GM19372 (cell line): ENCODE measurements around the gene RNPEPL1.
"Not testable (repeated sequence)": the region's sequence is repeated elsewhere in the genome, so short reads cannot be mapped to it uniquely, and the experiment has no call there.

Experiments used
- ATAC-seq: cut with Tn5 transposase; IDR thresholded peaks from one replicate; pipeline ENCODE4 v1.9.1; 2021; ENCODE audit warnings: mild to moderate bottlenecking, low read depth, moderate library complexity; ENCODE audit not compliant: unreplicated experiment

The RNPEPL1 gene

GRCh38 chr2:240567872-240568677 lies at the start of gene RNPEPL1:
Gene RNPEPL1, plus strand, starts transcription at chr2:240568484. Its CDS starts 103 bp downstream, at chr2:240568587.
- ATAC-seq, result peak; percentile 34

GRCh38 chr2:240518981-240519380 lies 49.3 kb upstream of the RNPEPL1 start:
- ATAC-seq, result no peak

GRCh38 chr2:240519396-240520129 lies 48.7 kb upstream of the RNPEPL1 start:
- ATAC-seq, result no peak

- ATAC-seq, result no peak
Observed at GRCh38 chr2:240520130-240520973, 47.9 kb upstream of the RNPEPL1 start.

GRCh38 chr2:240520974-240521350 lies 47.3 kb upstream of the RNPEPL1 start:
- ATAC-seq, result no peak

GRCh38 chr2:240521885-240522284 lies 46.4 kb upstream of the RNPEPL1 start:
- not testable (repeated sequence) for ATAC-seq

- no peak for ATAC-seq
Observed at GRCh38 chr2:240522406-240522805, 45.9 kb upstream of the RNPEPL1 start.

GRCh38 chr2:240523451-240524281 lies 44.6 kb upstream of the RNPEPL1 start:
- ATAC-seq, result no peak

GRCh38 chr2:240524963-240525718 lies 43.1 kb upstream of the RNPEPL1 start:
- no peak for ATAC-seq

GRCh38 chr2:240525802-240526201 lies 42.5 kb upstream of the RNPEPL1 start:
- no peak for ATAC-seq

- no peak for ATAC-seq
Observed at GRCh38 chr2:240526521-240526920, 41.8 kb upstream of the RNPEPL1 start.

GRCh38 chr2:240527153-240527750 lies 41.0 kb upstream of the RNPEPL1 start:
- ATAC-seq, result no peak

- ATAC-seq, result no peak
Observed at GRCh38 chr2:240528406-240529040, 39.8 kb upstream of the RNPEPL1 start.

- no peak for ATAC-seq
Observed at GRCh38 chr2:240529344-240529999, 38.8 kb upstream of the RNPEPL1 start.

- no peak for ATAC-seq
Observed at GRCh38 chr2:240530181-240530580, 38.1 kb upstream of the RNPEPL1 start.

GRCh38 chr2:240531038-240531437 lies 37.2 kb upstream of the RNPEPL1 start:
- ATAC-seq, result no peak

GRCh38 chr2:240532031-240532775 lies 36.1 kb upstream of the RNPEPL1 start:
- no peak for ATAC-seq
